ENCODE data around the gene RBBP9. TPM values are rescaled to one million over a fixed set of nuclear protein-coding genes. Genes with fewer than 3 reads are reported as not detected.

The RBBP9 gene
- total and polyA plus RNA-seq, 3 donors from 2014 or later, result 8.9 to 13.6 (median 11.6) TPM

DNA sequence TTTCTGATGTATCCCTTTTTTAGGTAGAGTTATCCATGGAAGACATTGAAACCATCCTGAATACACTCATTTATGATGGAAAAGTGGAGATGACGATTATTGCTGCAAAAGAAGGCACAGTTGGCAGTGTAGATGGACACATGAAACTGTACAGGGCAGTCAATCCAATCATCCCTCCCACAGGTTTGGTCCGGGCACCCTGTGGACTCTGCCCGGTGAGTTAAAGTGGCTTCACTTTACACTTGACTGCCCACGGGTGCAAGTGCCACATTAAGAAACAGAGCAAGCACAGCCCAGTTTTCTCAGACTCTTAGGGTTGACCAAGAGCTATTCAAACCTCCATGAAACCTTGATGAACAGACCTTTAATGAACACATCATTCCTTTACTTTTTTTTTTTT, 15.4 kb downstream of the RBBP9 start:
- Histone ChIP-seq H3K4me3 (no peak overlapping the region), H3K4me1 (no peaks in the 10 kb centered on the region), H3K27me3 (no peaks in the 10 kb centered on the region), H3K36me3 (ENCODE audit: low read depth, missing control alignments) (no peaks in the 10 kb centered on the region), H3K27ac (no peak overlapping the region), H3K9me3 (no peaks in the 10 kb centered on the region)
- TF ChIP-seq, protein P1, sequence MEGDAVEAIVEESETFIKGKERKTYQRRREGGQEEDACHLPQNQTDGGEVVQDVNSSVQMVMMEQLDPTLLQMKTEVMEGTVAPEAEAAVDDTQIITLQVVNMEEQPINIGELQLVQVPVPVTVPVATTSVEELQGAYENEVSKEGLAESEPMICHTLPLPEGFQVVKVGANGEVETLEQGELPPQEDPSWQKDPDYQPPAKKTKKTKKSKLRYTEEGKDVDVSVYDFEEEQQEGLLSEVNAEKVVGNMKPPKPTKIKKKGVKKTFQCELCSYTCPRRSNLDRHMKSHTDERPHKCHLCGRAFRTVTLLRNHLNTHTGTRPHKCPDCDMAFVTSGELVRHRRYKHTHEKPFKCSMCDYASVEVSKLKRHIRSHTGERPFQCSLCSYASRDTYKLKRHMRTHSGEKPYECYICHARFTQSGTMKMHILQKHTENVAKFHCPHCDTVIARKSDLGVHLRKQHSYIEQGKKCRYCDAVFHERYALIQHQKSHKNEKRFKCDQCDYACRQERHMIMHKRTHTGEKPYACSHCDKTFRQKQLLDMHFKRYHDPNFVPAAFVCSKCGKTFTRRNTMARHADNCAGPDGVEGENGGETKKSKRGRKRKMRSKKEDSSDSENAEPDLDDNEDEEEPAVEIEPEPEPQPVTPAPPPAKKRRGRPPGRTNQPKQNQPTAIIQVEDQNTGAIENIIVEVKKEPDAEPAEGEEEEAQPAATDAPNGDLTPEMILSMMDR (IDR thresholded peaks at IDR 0.05), result no peak
- TF ChIP-seq POLR2A (IDR thresholded peaks at IDR 0.05), result no peak
- intact Hi-C loops (cut with DNase I; ENCODE audit: low total_unique reads), result no loop called here
- DNase-seq, result no peak
- WGBS, 2 donors, result 84 to 94% methylated on average over 4 of the region's 4 CpGs

GRCh38 chr20:18477821-18478220, 19.2 kb downstream of the RBBP9 start:
- H3K27me3 ChIP-seq, result no peaks in the 10 kb centered on the region
- H3K27ac ChIP-seq, result no peak overlapping the region
- H3K9me3 ChIP-seq, result no peaks in the 10 kb centered on the region
- H3K4me1 ChIP-seq, result no peaks in the 10 kb centered on the region
- TF ChIP-seq, protein P1 (IDR thresholded peaks at IDR 0.05), result no peak
- no peak for TF ChIP-seq POLR2A (IDR thresholded peaks at IDR 0.05)
- intact Hi-C loops (cut with DNase I; ENCODE audit: low total_unique reads), result no loop called here
- H3K36me3 ChIP-seq (ENCODE audit: low read depth, missing control alignments), result no peaks in the 10 kb centered on the region
- WGBS, 2 donors, result 77 to 91% methylated on average over 1 of the region's 1 CpG
- no peak for DNase-seq
- H3K4me3 ChIP-seq, result no peak overlapping the region

GRCh38 chr20:18477218-18477617, 19.8 kb downstream of the RBBP9 start:
- no peak for DNase-seq
- Histone ChIP-seq H3K4me3 (no peak overlapping the region), H3K27ac (no peak overlapping the region), H3K4me1 (no peaks in the 10 kb centered on the region), H3K9me3 (no peaks in the 10 kb centered on the region), H3K36me3 (ENCODE audit: low read depth, missing control alignments) (no peaks in the 10 kb centered on the region), H3K27me3 (no peaks in the 10 kb centered on the region)
- intact Hi-C loops (cut with DNase I; ENCODE audit: low total_unique reads), result no loop called here
- 94 to 95% methylated on average over 1 of the region's 1 CpG for WGBS, 2 donors
- TF ChIP-seq, protein P1 (IDR thresholded peaks at IDR 0.05), result no peak
- TF ChIP-seq POLR2A (IDR thresholded peaks at IDR 0.05), result no peak

DNA sequence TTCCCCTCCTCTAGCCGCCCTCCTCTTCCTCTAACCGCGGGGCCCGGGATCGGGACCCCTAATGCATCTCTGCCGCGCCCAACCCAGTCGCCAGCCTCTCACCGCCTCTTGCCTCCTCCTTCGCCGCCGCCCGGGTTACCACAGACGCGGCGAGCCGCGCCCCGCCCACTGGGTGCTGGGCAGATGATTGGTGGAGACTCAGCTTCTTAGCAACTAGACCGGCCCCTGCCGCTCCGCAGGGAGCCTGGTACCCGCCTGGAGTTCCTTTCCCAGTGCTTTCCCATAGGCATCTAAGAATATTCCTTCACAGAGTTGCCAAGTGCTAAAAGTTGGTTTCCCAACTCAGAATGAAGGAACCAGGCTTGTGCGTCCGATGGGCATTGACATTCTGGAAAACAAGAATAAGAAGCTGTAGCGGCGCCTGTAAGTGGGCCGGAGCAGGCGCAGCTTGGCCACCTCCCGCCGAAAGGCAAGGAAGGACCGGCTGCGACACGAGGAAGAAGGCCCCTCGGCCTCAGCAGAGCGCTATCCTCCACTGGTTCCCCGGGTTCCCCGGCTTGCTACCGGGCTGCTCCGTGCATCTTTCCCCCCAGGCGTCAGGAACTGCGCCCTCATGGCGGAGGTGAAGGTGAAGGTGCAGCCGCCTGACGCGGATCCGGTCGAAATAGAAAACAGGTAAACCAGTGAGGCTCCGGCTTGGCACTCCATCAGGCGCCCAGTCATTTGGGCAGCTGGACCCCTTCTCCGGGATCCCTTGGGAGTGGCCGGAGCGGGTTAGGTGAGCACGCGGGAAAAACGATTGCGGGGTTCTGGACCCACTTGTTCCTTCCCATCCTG, 29.9 kb downstream of the RBBP9 start, which contains the start of the genes DZANK1 and POLR3F:
Gene DZANK1 (minus strand): TSS at position 137 of the 837 bp plus-strand sequence. CDS start 1,672 bp downstream, outside the sequence.
Gene POLR3F (plus strand): TSS at position 497 of the 837 bp plus-strand sequence. CDS start 117 bp downstream, at position 614.
- H3K4me1 ChIP-seq, result peaks cover 11% of the 10 kb centered on the region
- H3K36me3 ChIP-seq (ENCODE audit: low read depth, missing control alignments), result no peaks in the 10 kb centered on the region
- TF ChIP-seq POLR2A (IDR thresholded peaks at IDR 0.05), result no peak
- TF ChIP-seq, protein P1 (IDR thresholded peaks at IDR 0.05), result peak in 1 of 3 experiments; percentile 40
- H3K9me3 ChIP-seq, result no peaks in the 10 kb centered on the region
- no peaks in the 10 kb centered on the region for H3K27me3 ChIP-seq
- peak; percentile 97 for DNase-seq
- peak within 1 kb of the TSS; percentile 84 to 91 for H3K4me3 ChIP-seq
- peak within 1 kb of the TSS; percentile 78 to 92 for H3K27ac ChIP-seq
- 1% methylated on average over 20 to 54 of the region's 57 CpGs for WGBS, 2 donors
- intact Hi-C loops (cut with DNase I; ENCODE audit: low total_unique reads), result no loop called here

Data from testis (tissue), 3 donors.